ENCODE results near the gene RGS12. TPM values are rescaled to one million over a fixed set of nuclear protein-coding genes. Genes with fewer than 3 reads are reported as not detected.

Gene RGS12
- total and polyA plus RNA-seq, 2 of the 8 experiments (the other 6 are each of a cell fraction or from before 2014, with no cell fraction given) = 6.0 to 16.4 TPM

GRCh38 chr4:3291411-3291968 lies 1.3 kb upstream of the RGS12 start:
- no peaks in the 10 kb centered on the region; a peak in 2 of 4 replicates for H3K79me2 ChIP-seq (ENCODE audit: control insufficient read depth in 1 of 2, insufficient read depth in 2 of 2, low read length in 2 of 2)

More at GRCh38 chr4:3291411-3291968, 1.3 kb upstream of the RGS12 start:
- Histone ChIP-seq H3K9me3 (ENCODE audit: insufficient read depth in 2 of 2, low read depth in 1 of 2, low read length in 1 of 2) (no peaks in the 10 kb centered on the region), H2AFZ (ENCODE audit: low read length) (peak overlapping the region; percentile 48; the same call in 1 of the 2 replicates), H3K27ac (ENCODE audit: low read depth, low read length) (no peak overlapping the region), H2BK5ac (ENCODE audit: low read depth, low read length) (no peak overlapping the region), H4K91ac (replicated peaks; ENCODE audit: insufficient read length, low read length) (no peak overlapping the region), H2BK20ac (ENCODE audit: low read length) (no peak overlapping the region), H4K20me1 (replicated peaks in 1 of 2; ENCODE audit: control insufficient read depth in 1 of 2, insufficient read depth in 2 of 2, low read length in 2 of 2) (peaks cover 2 to 6% of the 10 kb centered on the region in 2 experiments), H3K56ac (replicated peaks; ENCODE audit: insufficient read length, low read depth, low read length) (no peak overlapping the region), H3K4me2 (ENCODE audit: insufficient read depth in 1 of 2, low read depth in 2 of 2, low read length in 2 of 2) (peak overlapping the region; percentile 75 to 96), H3K36me3 (ENCODE audit: control insufficient read depth in 2 of 4, insufficient read depth in 4 of 4, low read length in 3 of 4) (no peaks in the 10 kb centered on the region), H3K23ac (ENCODE audit: insufficient read length) (no peak overlapping the region), H3K23me2 (ENCODE audit: low read depth, low read length) (peaks cover 15% of the 10 kb centered on the region; the same call in 1 of the 2 replicates), H4K8ac (ENCODE audit: extremely low read depth, insufficient read depth, low read length) (no peak overlapping the region), H2BK120ac (replicated peaks; ENCODE audit: low read depth, low read length) (no peak overlapping the region), H3K4me1 (replicated peaks in 1 of 4; ENCODE audit: control insufficient read depth in 3 of 4, insufficient read depth in 4 of 4, low read length in 3 of 4) (peaks cover 0 to 23% (median 11%) of the 10 kb centered on the region in 4 experiments; a peak in 5 of 7 replicates), H2BK15ac (ENCODE audit: low read length) (no peak overlapping the region; the same call in 1 of the 2 replicates), H3K79me1 (ENCODE audit: low read depth, low read length) (no peaks in the 10 kb centered on the region), H3K18ac (ENCODE audit: extremely low read depth, low read length) (no peak overlapping the region), H2BK12ac (ENCODE audit: low read depth, low read length) (no peak overlapping the region), H3K14ac (ENCODE audit: insufficient read length) (no peak overlapping the region), H3K27me3 (replicated peaks in 1 of 4; ENCODE audit: control insufficient read depth in 3 of 4, extremely low read depth in 1 of 4, insufficient read depth in 3 of 4, low read length in 3 of 4) (peaks cover 0 to 12% (median 1%) of the 10 kb centered on the region in 4 experiments; a peak in 3 of 7 replicates), H4K5ac (ENCODE audit: insufficient read length, low read depth, low read length) (no peak overlapping the region), H3K4me3 (ENCODE audit: extremely low read depth in 1 of 4, insufficient read depth in 2 of 4, low read depth in 3 of 4, low read length in 4 of 4) (peak overlapping the region; percentile 37 to 72 (median 66)), H3K9ac (replicated peaks in 1 of 4; ENCODE audit: extremely low read depth in 1 of 4, low read depth in 3 of 4, low read length in 3 of 4) (no peak overlapping the region), H2AK5ac (ENCODE audit: low read depth, low read length) (no peak overlapping the region), H3K4ac (replicated peaks; ENCODE audit: insufficient read length, low read depth, low read length) (no peak overlapping the region)
- DNase-seq (ENCODE audit: low read depth in 1 of 2, low spot score in 2 of 2) (peak in 1 of 2 experiments; percentile 65), FAIRE-seq (no peak)
- 40% methylated on average over 19 of the region's 24 CpGs; no CpG with 5 or more reads in 1 of the 2 experiments for WGBS, 2 experiments (ENCODE audit: extremely low coverage in 1 of 2, insufficient coverage in 1 of 2, insufficient read length in 1 of 2, insufficient replicate concordance in 2 of 2, low coverage in 1 of 2, low lambda C conversion rate in 2 of 2, missing lambda C conversion rate in 1 of 2)
- CTCF ChIA-PET (ENCODE audit: partially characterized antibody) = interaction anchor here (1.1 to 5.1 kb wide), 4 partner anchors 14 to 32 kb away, joined by 3 to 31 read pairs (median 6); no protein-coding TSS in a partner anchor
- POLR2A ChIA-PET (ENCODE audit: partially characterized antibody) = interaction anchor here (0.7 to 1.4 kb wide), 4 partner anchors 21 to 242 kb away, joined by 3 to 4 read pairs (median 3); no protein-coding TSS in a partner anchor
- TF ChIP-seq ATF2 (IDR thresholded peaks at IDR 0.05; ENCODE audit: low read length) = no peak
- TF ChIP-seq TAF7 (optimal IDR thresholded peaks at IDR 0.05; ENCODE audit: borderline replicate concordance, low read depth, low read length) = no peak
- no peak for TF ChIP-seq SAP30 (IDR thresholded peaks at IDR 0.05; ENCODE audit: insufficient read depth, insufficient replicate concordance, low read length)
- TF ChIP-seq HDAC2 (IDR thresholded peaks at IDR 0.05; ENCODE audit: borderline replicate concordance in 1 of 2, low read depth in 2 of 2, low read length in 2 of 2) = 0 out of 4 replicates have a peak, but pooled peaks of 1 of the 2 experiments have one; percentile 10

Measured in H1 (cell line).